ENCODE results near the gene CDS1.
"Not testable (repeated sequence)": the region's sequence is repeated elsewhere in the genome, so short reads cannot be mapped to it uniquely, and the experiment has no call there.

CDS1 gene

GRCh38 chr4:84673475-84674240 lies 90.7 kb downstream of the CDS1 start:
- DNase-seq: no peak

GRCh38 chr4:84677093-84677492 lies 94.2 kb downstream of the CDS1 start:
- no peak for DNase-seq

- DNase-seq: no peak
Measured at GRCh38 chr4:84677995-84678394, 95.1 kb downstream of the CDS1 start.

DNA sequence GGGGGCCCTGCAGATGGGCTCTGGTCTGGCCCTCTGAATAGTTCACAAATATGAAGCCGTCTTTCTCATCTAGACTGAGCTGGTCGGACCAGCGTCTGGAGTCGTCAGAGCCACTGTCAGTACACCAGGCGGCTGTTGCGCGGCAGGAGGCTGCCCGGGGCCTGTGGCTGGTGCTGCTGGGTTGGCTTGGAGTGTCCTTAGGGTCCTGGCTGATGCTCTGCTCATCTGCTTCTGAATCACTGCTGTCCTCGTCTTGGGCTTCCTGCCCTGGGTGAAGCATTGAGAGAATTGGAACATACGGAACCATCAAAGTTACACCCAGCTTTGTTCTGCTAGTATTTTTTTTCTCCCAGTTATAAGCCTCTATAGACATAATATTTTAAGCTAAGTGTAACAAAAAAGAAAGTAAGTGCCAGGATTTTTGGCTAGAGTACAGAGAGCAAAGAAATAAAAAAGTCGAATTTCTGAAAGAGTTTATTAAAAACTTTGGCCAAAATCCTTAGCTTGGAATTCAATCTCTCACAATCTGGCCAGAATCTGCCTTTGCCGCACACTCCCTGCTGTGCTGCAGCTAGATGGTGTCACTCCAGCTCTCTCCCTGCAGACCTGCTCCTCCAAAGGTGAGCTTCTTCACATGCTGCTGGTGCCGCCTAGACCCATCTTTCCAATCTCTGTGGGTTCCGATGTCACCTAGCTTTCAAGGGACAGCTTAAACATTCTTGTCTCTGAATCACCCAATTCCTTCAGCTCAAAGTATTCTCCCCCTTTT lies 96.2 kb downstream of the CDS1 start:
- no peak for DNase-seq

GRCh38 chr4:84680956-84681355 lies 98.0 kb downstream of the CDS1 start:
- no peak for DNase-seq

- DNase-seq: peak; percentile 61 to 87 (median 74)
Measured at GRCh38 chr4:84681486-84682274, 98.8 kb downstream of the CDS1 start.

- DNase-seq: not testable (repeated sequence)
Measured at GRCh38 chr4:84682661-84683060, 99.7 kb downstream of the CDS1 start.

GRCh38 chr4:84683064-84683850 lies 100.3 kb downstream of the CDS1 start:
- peak; percentile 75 to 86 (median 82) for DNase-seq

- no peak for DNase-seq
Measured at GRCh38 chr4:84684361-84684760, 101.4 kb downstream of the CDS1 start.

DNA sequence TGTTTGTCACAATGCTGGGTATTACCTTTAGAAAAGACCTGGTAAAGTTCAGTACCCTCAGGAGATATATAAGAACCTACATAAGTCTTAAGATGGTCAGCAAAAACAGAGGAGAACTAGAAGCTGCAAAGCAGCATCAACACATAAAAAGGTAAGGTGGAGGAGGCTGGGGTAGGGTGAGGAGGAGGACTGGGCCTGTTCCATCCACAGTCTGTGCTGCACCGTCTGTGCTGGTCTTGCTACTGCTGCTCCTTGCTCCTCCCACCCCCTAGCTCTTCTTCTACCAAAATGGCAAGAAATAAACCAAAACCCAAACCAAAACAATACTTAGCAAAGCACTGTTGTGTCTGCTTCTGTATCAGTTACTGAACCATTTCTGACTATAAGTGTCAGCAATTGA lies 102.2 kb downstream of the CDS1 start:
- DNase-seq: no peak

- DNase-seq: no peak
Measured at GRCh38 chr4:84688605-84689004, 105.7 kb downstream of the CDS1 start.

DNA sequence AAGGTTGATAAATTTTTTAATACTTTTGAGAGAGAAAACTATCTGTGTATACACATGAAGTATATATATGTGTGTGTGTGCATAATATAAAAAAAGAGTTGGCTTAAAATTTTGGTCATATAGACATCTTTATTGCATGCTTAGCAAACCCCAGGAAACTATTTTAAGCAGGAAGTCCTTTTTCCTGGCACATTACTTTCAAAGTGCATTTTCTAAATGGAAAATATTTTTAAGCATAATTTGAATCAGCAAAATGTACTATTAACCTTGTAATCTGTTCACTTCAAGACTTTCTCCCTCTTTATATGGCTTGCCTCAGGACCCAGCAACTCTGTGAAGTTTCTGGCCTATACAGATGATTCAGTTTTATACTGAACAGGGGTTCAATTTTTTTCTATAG lies 106.3 kb downstream of the CDS1 start:
- no peak for DNase-seq

DNA sequence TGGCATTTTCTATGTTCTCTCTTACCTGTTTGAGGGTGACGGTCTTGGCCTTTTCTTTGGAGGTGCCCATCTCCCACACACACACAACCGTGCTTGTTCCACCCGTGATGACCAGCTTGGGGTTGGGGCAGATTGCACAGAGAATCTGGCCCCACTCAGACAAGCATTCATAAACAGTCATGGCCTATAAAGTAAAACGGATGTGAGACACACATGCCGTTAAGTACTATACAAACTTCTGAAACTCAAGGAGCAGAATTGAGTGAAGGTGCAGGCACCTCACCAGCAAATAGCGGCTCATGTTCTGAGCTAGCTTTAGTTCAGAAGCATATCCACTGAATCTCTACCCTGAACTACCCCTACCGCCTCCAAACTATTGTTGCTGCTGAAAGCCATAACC lies 107.6 kb downstream of the CDS1 start:
- DNase-seq: no peak

DNA sequence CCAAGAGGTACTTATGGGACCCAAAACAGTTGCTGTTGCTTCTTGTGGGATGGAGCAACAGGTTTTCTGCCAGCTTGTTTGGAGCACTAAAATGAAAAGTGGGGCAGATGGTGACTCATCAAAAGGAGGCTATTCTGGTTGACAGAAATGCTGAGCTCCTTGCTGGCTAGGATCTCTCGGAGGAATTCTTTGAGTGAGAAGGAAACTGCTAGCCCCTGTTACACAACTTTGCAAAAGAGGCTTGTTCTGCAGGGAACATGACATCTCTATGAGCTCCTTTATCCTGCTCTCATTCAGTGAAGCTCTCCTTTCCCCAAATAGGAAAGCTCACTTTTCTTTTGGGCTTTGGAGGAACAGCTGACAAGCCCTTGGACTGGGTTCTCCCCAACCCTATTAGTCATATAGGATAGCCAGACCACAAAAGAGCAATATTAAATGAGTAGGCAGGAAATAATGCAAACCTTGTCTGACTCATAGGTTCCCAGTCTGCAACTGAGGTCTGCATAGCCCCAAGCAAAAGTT lies 108.3 kb downstream of the CDS1 start:
- DNase-seq: peak; percentile 43 to 78 (median 60)

DNA sequence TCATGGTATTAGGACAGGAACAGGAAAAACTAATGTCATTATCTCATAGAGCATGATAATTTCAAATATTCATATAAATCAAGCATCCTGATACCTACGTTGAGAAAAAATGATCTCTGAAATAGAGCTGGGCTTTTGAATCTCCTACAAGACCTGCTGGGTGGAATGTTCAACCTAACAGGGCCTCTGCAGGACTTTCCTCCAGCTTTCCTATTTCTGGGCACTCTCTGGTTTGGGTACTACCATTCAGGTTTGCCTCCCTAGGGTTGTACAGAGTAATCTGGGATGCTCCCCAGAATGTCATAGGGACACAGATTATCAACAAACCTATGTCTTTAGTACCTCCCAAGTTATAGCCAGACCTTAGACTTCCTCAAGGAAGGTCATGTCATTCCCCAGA lies 108.9 kb downstream of the CDS1 start:
- no peak for DNase-seq

DNA sequence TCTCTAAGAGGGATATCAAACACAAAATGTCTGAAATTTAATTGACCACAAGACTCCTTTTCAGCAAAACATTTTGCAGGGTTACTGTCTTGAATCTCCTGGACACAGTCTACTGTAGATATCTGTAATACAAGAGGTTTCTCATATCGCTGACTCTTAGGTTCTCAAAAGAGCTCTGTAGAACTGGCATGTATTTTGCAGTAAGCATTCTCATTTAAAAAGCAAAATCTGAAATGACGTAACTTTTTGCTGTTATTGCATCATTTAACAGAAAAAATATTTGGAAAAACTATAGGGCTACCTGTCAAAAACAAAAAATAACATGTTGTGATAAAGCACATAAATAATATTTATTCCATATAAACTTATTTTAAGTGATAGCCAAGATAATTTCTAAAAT lies 114.2 kb downstream of the CDS1 start:
- DNase-seq: peak in 1 of 4 experiments; percentile 17

DNA sequence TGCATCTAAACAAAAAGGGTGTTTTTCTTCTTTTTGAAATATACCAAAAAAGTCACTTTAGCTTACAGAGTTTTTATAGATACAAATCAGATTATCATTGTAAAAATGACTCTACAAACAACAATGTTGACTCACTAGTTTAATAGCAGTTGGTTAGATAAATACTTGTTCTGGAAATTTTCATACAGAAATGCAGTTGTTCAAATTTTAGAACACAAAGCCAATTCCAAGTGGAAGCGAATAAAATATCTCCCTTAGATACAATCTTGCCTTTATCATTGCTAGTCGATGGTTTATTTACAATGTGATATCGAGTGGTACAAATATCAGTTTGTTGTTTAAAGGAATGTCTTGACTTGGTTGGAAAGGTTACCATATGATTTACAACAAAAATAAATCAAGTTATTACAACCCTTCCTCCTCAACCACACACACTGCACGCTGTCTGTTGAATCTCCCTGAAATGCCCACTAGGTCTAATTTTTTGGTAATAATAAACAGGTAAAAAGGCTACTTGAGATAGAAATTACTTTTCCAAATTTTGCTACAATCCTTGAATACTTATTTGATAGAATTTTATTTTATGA lies 114.8 kb downstream of the CDS1 start:
- DNase-seq: no peak

DNA sequence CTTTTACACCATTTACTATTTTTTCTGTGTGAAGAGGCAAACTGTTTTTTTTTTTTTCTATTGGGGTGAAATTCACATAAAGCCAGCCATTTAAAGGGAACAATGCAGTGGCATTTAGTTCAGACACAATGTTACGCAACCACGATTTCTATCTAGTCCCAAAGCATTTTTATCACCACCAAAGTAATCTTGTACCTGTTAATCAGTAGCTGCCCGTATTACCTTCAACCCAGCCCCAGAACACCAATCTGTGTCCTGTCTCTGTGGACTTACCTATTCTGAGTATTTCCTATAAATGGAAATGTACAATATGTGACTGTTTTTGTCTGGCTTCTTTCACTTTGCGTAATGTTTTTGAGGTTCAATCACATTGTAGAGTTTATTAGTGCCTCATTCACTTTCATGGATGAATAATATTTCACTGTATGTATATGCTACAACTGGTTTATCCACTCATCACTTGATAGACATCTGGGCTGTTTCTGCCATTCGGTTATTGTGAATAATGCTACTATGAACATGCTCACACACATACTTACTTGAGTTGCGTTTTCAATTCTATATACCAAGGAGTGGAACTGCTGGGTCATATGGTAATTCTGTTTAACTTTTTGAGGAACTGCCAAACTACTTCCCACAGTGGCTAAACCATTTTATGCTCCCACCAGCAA lies 116.2 kb downstream of the CDS1 start:
- peak in 2 of 4 experiments; percentile 31 to 32 for DNase-seq

All from suppressor macrophage (primary cell).